GM18951 (cell line): Measurements from ENCODE around the gene ALPK3.

ENCODE experiments used
- POLR2A ChIP-seq: IDR thresholded peaks from 4 replicates; pipeline ENCODE4 v1.6.1; 2011; ENCODE audit warnings: mild to moderate bottlenecking; ENCODE audit not compliant: insufficient read length, insufficient read depth; ENCODE audit errors: extremely low read depth
- in situ Hi-C: fragments of 300-500 bp; cut with MboI; formaldehyde crosslinking; loops from one replicate; pipeline ENCODE4 v1.12.0; 2022; ENCODE audit warnings: low sequenced_read_pairs, mixed read lengths, inconsistent platforms; ENCODE audit not compliant: unreplicated experiment

The ALPK3 gene

DNA sequence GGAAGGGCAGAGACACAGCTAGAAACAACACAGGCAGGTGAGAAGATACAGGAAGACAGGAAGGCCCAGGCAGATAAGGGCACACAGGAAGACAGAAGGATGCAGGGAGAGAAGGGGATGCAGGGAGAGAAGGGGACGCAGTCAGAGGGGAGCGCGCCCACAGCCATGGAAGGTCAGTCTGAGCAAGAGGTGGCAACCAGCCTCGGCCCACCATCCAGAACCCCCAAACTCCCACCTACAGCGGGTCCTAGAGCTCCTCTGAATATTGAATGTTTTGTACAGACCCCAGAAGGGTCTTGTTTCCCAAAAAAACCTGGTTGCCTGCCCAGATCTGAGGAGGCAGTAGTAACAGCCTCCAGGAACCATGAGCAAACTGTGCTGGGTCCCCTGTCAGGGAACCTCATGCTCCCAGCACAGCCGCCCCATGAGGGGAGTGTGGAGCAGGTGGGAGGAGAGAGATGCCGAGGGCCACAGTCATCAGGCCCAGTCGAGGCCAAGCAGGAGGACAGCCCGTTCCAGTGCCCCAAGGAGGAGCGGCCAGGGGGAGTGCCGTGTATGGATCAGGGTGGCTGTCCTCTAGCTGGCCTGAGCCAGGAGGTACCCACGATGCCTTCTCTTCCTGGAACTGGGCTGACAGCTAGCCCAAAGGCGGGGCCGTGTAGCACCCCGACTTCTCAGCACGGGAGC, 39.7 kb downstream of the ALPK3 start:
- no peak for TF ChIP-seq POLR2A
- in situ Hi-C loops, result no loop called here

DNA sequence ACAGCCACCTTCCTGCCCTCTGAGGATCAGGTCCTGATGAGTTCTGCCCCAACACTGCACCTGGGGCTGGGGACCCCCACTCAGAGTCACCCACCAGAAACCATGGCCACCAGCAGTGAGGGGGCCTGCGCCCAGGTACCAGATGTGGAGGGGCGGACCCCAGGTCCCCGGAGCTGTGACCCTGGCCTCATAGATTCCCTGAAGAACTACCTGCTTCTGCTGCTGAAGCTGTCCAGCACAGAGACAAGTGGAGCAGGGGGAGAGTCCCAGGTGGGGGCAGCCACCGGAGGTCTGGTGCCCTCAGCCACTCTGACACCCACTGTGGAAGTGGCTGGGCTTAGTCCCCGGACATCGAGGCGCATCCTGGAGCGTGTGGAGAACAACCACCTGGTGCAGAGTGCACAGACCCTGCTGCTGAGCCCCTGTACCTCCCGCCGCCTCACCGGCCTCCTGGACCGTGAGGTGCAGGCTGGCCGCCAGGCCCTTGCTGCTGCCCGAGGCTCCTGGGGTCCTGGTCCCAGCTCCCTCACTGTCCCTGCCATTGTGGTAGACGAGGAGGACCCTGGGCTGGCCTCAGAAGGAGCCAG, 40.4 kb downstream of the ALPK3 start:
- in situ Hi-C loops, result no loop called here

DNA sequence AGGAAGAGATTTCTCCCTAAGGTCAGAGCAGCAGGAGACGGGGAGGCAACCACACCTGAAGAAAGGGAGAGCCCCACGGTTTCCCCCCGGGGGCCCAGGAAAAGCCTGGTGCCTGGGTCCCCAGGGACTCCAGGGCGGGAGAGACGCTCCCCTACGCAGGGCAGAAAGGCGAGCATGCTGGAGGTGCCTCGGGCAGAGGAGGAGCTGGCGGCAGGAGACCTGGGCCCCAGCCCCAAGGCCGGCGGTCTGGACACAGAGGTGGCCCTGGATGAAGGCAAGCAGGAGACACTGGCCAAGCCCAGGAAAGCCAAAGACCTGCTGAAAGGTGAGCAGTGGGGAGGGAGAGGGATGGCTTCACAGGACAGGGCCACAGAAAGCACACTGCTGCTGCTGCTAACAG, 41.1 kb downstream of the ALPK3 start:
- TF ChIP-seq POLR2A, result no peak
- in situ Hi-C loops, result no loop called here

More for the DNA sequence above, 40.4 kb downstream of the ALPK3 start:
- no peak for TF ChIP-seq POLR2A

DNA sequence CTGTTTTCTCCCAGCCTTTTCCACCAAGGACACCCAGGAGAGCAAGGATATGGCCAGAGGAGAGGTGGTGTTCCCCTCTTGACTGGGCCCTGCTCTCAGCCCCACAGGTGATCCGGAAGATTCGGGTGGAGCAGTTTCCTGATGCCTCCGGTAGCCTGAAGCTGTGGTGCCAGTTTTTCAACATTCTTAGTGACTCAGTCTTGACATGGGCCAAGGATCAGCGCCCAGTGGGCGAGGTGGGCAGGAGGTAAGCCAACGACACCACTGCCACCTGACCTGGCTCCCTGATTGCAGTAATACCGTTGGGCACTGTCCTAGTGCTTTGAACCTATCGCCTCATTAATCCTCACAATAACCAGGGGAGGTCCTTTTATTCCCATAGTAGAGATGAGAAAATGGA, 42.0 kb downstream of the ALPK3 start:
- no peak for TF ChIP-seq POLR2A
- in situ Hi-C loops, result no loop called here

- in situ Hi-C loops, result no loop called here
- TF ChIP-seq POLR2A, result no peak
Measured at GRCh38 chr15:84859651-84860050, 42.5 kb downstream of the ALPK3 start.

DNA sequence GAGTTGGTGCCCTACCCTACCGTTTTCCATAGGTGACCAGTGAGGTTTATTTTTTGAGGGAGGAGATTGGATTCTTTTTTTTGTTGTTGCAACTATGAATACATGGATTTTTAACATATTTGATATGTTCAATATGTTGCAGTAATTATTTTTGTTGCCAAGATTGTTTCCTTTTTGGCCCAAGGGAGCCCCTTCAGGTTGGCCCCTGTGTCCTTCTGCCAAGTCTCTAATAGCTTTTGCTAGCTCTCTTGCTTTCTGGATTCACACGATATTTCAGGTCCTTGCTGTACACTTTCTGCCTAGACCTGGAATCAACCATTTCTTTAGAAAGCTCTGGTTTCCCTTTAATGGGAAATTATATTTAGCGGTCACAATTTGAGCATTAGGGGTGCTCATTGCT, 44.6 kb downstream of the ALPK3 start:
- no peak for TF ChIP-seq POLR2A
- in situ Hi-C loops, result no loop called here

- in situ Hi-C loops, result no loop called here
- TF ChIP-seq POLR2A, result no peak
Measured at GRCh38 chr15:84862214-84862975, 45.2 kb downstream of the ALPK3 start.

DNA sequence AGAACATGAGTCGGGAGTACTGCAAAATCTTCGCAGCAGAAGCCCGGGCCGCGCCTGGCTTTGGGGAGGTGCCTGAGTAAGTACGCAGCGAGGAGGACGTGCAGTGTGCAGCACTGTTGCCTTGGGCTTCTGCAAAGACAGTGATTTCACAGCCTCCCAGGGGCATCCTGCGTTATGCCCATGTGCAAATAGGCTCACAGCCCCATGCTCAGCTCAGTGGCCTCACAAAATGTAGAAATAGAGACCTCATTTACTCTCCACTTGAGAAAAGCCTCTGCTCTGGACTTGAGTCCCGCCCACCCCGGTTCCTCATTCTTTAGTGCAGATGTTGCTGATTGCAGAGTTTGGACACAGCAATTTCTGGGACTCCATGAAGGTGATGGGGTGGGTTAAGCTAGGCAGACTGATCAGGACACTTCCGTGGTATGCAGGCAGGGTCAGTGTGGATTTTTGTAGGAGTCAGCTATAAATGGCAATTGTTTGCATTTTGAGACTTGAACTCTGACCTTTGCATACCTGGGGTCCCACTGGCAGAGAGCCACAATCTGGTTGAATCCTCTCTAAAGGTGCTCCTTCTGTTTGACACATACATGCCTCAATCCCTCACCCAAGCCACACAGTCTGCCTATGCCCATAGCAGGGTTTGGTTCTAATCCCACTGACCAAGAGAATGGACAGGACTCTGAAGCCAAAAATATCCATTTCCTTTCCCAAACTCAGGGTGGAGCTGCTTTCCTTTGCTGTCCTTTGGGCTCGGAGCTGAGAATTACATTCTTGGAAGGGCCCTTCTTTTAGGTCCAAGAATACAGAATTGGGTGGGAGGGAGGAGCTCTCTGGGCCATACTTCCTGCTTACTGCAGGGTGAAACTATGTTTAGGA, 46.6 kb downstream of the ALPK3 start:
- no peak for TF ChIP-seq POLR2A

DNA sequence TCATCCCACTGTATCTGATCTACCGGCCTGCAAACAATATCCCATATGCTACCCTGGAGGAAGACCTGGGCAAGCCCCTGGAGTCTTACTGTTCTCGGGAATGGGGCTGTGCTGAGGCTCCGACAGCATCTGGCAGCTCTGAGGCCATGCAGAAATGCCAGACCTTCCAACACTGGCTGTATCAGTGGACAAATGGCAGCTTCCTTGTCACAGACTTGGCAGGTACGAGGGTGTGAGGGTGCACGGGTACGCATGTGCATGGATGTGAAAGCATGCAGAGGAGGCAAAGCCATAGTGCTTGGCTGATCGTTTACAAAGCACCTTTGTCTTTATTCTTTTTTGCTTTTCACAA, 47.3 kb downstream of the ALPK3 start:
- TF ChIP-seq POLR2A, result no peak
- in situ Hi-C loops, result no loop called here

More for the DNA sequence above, 46.6 kb downstream of the ALPK3 start:
- in situ Hi-C loops, result no loop called here

DNA sequence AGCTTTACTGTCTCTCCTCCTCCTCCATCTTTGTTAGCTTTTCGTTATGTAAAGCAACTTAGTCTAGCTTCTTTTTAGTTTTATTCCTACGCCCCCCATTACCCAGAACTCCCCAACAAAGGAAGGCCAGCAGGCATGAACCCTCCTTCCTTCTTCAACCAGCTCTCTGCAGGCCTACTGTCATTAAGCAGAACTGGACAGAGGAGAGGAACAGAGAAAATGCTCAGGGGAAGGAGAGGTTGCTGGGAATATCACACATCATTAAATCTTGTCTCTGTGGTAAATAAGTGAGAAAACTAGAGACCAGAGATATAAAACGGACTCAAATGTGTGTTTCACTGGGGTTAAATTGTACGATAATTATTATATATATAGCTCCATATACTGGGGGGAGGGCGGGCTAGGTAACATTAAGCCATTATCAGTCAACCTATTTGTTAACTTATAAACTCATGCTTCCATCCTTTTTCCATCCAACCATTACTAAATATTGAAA, 48.0 kb downstream of the ALPK3 start:
- in situ Hi-C loops, result no loop called here
- TF ChIP-seq POLR2A, result no peak

- TF ChIP-seq POLR2A, result no peak
- in situ Hi-C loops, result no loop called here
Measured at GRCh38 chr15:84868037-84868880, 51.1 kb downstream of the ALPK3 start.

GRCh38 chr15:84869510-84869909, 52.4 kb downstream of the ALPK3 start:
- in situ Hi-C loops, result no loop called here
- TF ChIP-seq POLR2A, result no peak

DNA sequence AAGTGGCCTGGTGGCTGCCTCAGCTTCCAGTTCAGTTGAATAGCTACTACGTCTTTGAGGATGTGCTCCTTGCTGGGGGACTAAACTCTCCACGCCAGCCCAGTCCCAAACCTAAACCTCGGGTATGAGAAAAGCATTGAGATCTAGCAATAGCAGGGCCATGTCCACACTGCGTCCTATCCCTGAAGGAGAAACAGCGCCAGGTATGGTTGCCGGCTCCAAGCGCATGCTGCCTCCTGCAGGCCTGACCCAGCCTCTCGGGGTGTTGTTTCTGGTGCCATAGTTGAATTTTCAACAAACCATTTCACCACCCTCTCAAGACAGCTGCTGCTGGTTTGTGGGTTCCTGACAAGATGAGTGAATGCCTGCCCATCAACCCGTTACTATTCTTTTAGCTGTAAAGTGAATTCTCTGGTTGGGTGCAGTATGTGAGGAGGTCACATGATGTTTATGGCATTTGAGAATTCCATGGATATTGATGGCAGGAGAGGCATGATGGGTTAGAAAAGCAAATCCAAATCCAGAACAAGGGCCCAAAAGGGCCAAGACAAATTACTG, 54.4 kb downstream of the ALPK3 start:
- in situ Hi-C loops, result no loop called here

More for the DNA sequence above, 54.4 kb downstream of the ALPK3 start:
- TF ChIP-seq POLR2A, result no peak
